ENCODE measurements around the gene TNKS1BP1.
"Not testable (repeated sequence)": the region's sequence is repeated elsewhere in the genome, so short reads cannot be mapped to it uniquely, and the experiment has no call there.

The TNKS1BP1 gene

DNA sequence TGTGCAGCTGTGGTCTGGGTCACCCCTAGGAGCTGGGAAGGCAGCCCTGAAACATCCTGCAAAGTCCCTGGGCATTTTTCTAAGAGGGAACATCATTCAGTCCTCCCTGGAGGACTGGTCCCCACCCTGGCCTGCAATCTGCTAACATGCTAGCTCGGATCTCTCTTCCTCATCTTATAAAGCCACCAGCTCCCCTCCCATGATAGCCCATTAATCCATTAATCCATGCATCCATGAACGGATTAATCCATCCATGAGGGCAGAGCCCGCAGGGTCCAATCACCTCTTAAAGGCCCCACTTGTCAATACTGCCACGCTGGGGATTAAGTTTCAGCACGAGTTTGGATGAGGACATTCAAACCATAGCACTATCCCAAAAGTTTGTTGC lies 44.1 kb upstream of the TNKS1BP1 start:
- H3K27me3 ChIP-seq: no peaks in the 10 kb centered on the region
- H3K9me3 ChIP-seq: no peaks in the 10 kb centered on the region
- TF ChIP-seq, protein P1, sequence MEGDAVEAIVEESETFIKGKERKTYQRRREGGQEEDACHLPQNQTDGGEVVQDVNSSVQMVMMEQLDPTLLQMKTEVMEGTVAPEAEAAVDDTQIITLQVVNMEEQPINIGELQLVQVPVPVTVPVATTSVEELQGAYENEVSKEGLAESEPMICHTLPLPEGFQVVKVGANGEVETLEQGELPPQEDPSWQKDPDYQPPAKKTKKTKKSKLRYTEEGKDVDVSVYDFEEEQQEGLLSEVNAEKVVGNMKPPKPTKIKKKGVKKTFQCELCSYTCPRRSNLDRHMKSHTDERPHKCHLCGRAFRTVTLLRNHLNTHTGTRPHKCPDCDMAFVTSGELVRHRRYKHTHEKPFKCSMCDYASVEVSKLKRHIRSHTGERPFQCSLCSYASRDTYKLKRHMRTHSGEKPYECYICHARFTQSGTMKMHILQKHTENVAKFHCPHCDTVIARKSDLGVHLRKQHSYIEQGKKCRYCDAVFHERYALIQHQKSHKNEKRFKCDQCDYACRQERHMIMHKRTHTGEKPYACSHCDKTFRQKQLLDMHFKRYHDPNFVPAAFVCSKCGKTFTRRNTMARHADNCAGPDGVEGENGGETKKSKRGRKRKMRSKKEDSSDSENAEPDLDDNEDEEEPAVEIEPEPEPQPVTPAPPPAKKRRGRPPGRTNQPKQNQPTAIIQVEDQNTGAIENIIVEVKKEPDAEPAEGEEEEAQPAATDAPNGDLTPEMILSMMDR (IDR thresholded peaks at IDR 0.05): no peak
- H3K27ac ChIP-seq: no peak overlapping the region
- H3K4me1 ChIP-seq (ENCODE audit: control insufficient read depth in 1 of 2, insufficient read depth in 1 of 2, low read depth in 1 of 2, low read length in 1 of 2): peaks cover 0 to 11% of the 10 kb centered on the region in 2 experiments
- H3K4me3 ChIP-seq (ENCODE audit: low read depth in 1 of 2, low read length in 1 of 2): no peak overlapping the region
- no peaks in the 10 kb centered on the region for H3K36me3 ChIP-seq

- Histone ChIP-seq H3K27me3 (no peaks in the 10 kb centered on the region), H3K9me3 (no peaks in the 10 kb centered on the region), H3K36me3 (no peaks in the 10 kb centered on the region), H3K4me1 (ENCODE audit: control insufficient read depth in 1 of 2, insufficient read depth in 1 of 2, low read depth in 1 of 2, low read length in 1 of 2) (peaks cover 0 to 11% of the 10 kb centered on the region in 2 experiments), H3K4me3 (ENCODE audit: low read depth in 1 of 2, low read length in 1 of 2) (no peak overlapping the region), H3K27ac (no peak overlapping the region)
- TF ChIP-seq, protein P1 (IDR thresholded peaks at IDR 0.05): no peak
Measured at GRCh38 chr11:57368106-57368844, 43.5 kb upstream of the TNKS1BP1 start.

DNA sequence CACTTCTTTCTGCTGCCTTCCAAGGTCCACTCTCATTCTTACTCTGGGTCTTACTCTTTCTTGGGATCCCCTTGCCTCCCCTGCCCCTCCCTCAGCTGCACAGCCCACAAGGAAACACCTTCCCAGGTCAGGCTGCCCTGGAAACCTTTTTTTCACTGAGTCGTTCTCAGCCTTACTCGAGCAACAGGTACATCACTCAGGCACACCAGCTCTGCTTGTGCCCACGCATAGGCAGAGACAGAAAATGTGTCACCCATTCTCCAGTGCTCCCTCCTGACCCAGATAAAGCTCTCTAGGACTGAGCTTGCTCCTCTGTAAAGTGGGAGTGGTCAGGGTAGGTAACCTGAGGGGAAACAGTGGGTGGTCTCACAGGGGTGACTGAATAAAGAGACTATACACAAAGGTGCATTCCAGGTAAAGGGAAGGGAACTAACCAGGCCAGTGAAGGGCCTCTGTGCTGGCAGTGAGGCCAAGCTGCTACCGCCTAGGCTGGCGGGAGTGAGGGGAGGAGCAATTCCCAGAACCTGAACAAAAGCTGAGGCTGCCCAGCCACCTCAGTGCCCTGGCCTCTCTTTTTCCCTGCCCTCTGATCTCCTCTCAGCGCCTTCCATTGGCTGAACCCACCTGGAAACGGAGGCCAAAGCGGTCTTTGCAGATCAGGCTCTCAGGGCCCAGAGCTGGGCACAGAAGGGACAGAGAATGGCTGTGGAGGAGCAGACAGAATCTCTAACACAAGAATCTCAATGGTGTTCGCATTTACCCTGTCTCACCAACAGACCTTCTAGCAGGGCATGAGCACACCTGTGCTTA lies 40.3 kb upstream of the TNKS1BP1 start:
- Histone ChIP-seq H3K36me3 (no peaks in the 10 kb centered on the region), H3K9me3 (no peaks in the 10 kb centered on the region), H3K27me3 (no peaks in the 10 kb centered on the region), H3K4me3 (ENCODE audit: low read depth in 1 of 2, low read length in 1 of 2) (no peak overlapping the region), H3K4me1 (ENCODE audit: control insufficient read depth in 1 of 2, insufficient read depth in 1 of 2, low read depth in 1 of 2, low read length in 1 of 2) (peaks cover 0 to 11% of the 10 kb centered on the region in 2 experiments), H3K27ac (no peak overlapping the region)
- TF ChIP-seq, protein P1 (IDR thresholded peaks at IDR 0.05): no peak

- H3K9me3 ChIP-seq: no peaks in the 10 kb centered on the region
- H3K27me3 ChIP-seq: no peaks in the 10 kb centered on the region
- TF ChIP-seq, protein P1 (IDR thresholded peaks at IDR 0.05): no peak
- no peak overlapping the region for H3K27ac ChIP-seq
- H3K4me1 ChIP-seq (ENCODE audit: control insufficient read depth in 1 of 2, insufficient read depth in 1 of 2, low read depth in 1 of 2, low read length in 1 of 2): peaks cover 0 to 5% of the 10 kb centered on the region in 2 experiments
- no peak overlapping the region for H3K4me3 ChIP-seq (ENCODE audit: low read depth in 1 of 2, low read length in 1 of 2)
- no peaks in the 10 kb centered on the region for H3K36me3 ChIP-seq
Measured at GRCh38 chr11:57363131-57364080, 38.7 kb upstream of the TNKS1BP1 start.

- no peaks in the 10 kb centered on the region for H3K4me1 ChIP-seq (ENCODE audit: control insufficient read depth in 1 of 2, insufficient read depth in 1 of 2, low read depth in 1 of 2, low read length in 1 of 2)
- no peak overlapping the region for H3K27ac ChIP-seq
- H3K27me3 ChIP-seq: no peaks in the 10 kb centered on the region
- no peaks in the 10 kb centered on the region for H3K9me3 ChIP-seq
- H3K36me3 ChIP-seq: no peaks in the 10 kb centered on the region
- no peak overlapping the region for H3K4me3 ChIP-seq (ENCODE audit: low read depth in 1 of 2, low read length in 1 of 2)
- TF ChIP-seq, protein P1 (IDR thresholded peaks at IDR 0.05): no peak
Measured at GRCh38 chr11:57361926-57362325, 37.2 kb upstream of the TNKS1BP1 start.

GRCh38 chr11:57361420-57361819 lies 36.7 kb upstream of the TNKS1BP1 start:
- H3K4me3 ChIP-seq (ENCODE audit: low read depth in 1 of 2, low read length in 1 of 2); H3K27me3 ChIP-seq; H3K9me3 ChIP-seq; H3K27ac ChIP-seq; H3K36me3 ChIP-seq; H3K4me1 ChIP-seq (ENCODE audit: control insufficient read depth in 1 of 2, insufficient read depth in 1 of 2, low read depth in 1 of 2, low read length in 1 of 2): not testable (repeated sequence)

Measured in neutrophil (primary cell).